Keratinocyte (primary cell): ENCODE data around the gene DAPK2. TPM values are rescaled to one million over a fixed set of nuclear protein-coding genes. Genes with fewer than 3 reads are reported as not detected.

Experiments
- DNase-seq: peaks from one replicate; pipeline ENCODE4 v3.0.0-alpha.2; 2011; ENCODE audit warnings: low read depth, missing footprints, low spot score
- FAIRE-seq: peaks from 2 replicates; lab custom pipeline; 2011; peaks lifted over from hg19 to GRCh38; lab: Jason Lieb, UNC
- H2AFZ ChIP-seq: 2 replicates; pipeline ENCODE4 v1.6.0; 2012; ENCODE audit warnings: low read length, control low read depth, inconsistent platforms; ENCODE audit not compliant: control insufficient read depth
- H3K27ac ChIP-seq: 2 replicates; pipeline ENCODE4 v1.5.1; 2011; ENCODE audit warnings: low read length; ENCODE audit not compliant: control insufficient read depth, insufficient read depth
- H3K27me3 ChIP-seq: 3 replicates; pipeline ENCODE4 v1.6.0; 2011; ENCODE audit warnings: low read length; ENCODE audit not compliant: control insufficient read depth, insufficient read depth; ENCODE audit errors: extremely low read depth
- H3K36me3 ChIP-seq, 2 experiments: 2 replicates in 1 of 2; 3 replicates in 1 of 2; pipeline ENCODE4 v1.5.1; 2011; ENCODE audit warnings: low read length in 2 of 2, mild to moderate bottlenecking in 1 of 2; ENCODE audit not compliant: control insufficient read depth in 2 of 2, insufficient read depth in 2 of 2; ENCODE audit errors: extremely low read depth in 1 of 2
- H3K4me1 ChIP-seq: 3 replicates; pipeline ENCODE4 v1.5.1; 2011; ENCODE audit warnings: low read length; ENCODE audit not compliant: control insufficient read depth, insufficient read depth; ENCODE audit errors: extremely low read depth
- H3K4me2 ChIP-seq: 3 replicates; pipeline ENCODE4 v1.6.0; 2011; ENCODE audit warnings: low read depth, low read length; ENCODE audit not compliant: control insufficient read depth, insufficient read depth; ENCODE audit errors: extremely low read depth
- H3K4me3 ChIP-seq, 3 experiments: fragments of 200-600 bp in 1 of 3; sonication (generic) in 1 of 3; 2 replicates in 2 of 3; 3 replicates in 1 of 3; pipeline ENCODE4 v1.5.1; 2011 to 2016; ENCODE audit warnings: low read length in 3 of 3, mild to moderate bottlenecking in 3 of 3, control low read depth in 2 of 3, inconsistent platforms in 1 of 3, low read depth in 1 of 3, mixed read lengths in 1 of 3, mixed run types in 1 of 3, moderate library complexity in 1 of 3; ENCODE audit not compliant: control insufficient read depth in 2 of 3, insufficient read depth in 2 of 3; ENCODE audit errors: extremely low read depth in 1 of 3
- H3K79me2 ChIP-seq: 2 replicates; pipeline ENCODE4 v1.6.0; 2012; ENCODE audit warnings: low read length; ENCODE audit not compliant: control insufficient read depth, insufficient read depth
- H3K9ac ChIP-seq: 3 replicates; pipeline ENCODE4 v1.6.0; 2011; ENCODE audit warnings: low read length; ENCODE audit not compliant: control insufficient read depth, insufficient read depth; ENCODE audit errors: extremely low read depth
- H3K9me1 ChIP-seq: 3 replicates; pipeline ENCODE4 v1.6.0; 2011; ENCODE audit warnings: low read length; ENCODE audit not compliant: control insufficient read depth, insufficient read depth; ENCODE audit errors: extremely low read depth
- H3K9me3 ChIP-seq: 2 replicates; pipeline ENCODE4 v1.5.1; 2012; ENCODE audit warnings: low read depth, low read length; ENCODE audit not compliant: control insufficient read depth
- H4K20me1 ChIP-seq: 3 replicates; pipeline ENCODE4 v1.6.0; 2011; ENCODE audit warnings: low read length; ENCODE audit not compliant: control insufficient read depth, insufficient read depth; ENCODE audit errors: extremely low read depth
- CTCF ChIP-seq, 3 experiments: IDR thresholded peaks in 1 of 3; conservative IDR thresholded peaks in 1 of 3; optimal IDR thresholded peaks in 1 of 3; 2 replicates in 2 of 3; 3 replicates in 1 of 3; pipeline versions ENCODE3 to v1.5.1; 2011; ENCODE audit warnings: low read length in 3 of 3, mild to moderate bottlenecking in 3 of 3, moderate library complexity in 2 of 3, control low read depth in 1 of 3, inconsistent platforms in 1 of 3; ENCODE audit not compliant: insufficient read depth in 2 of 3; ENCODE audit errors: extremely low read depth in 1 of 3
- EZH2 ChIP-seq: IDR thresholded peaks from one replicate; pipeline ENCODE4 v1.6.1; 2012; ENCODE audit warnings: inconsistent platforms, mild to moderate bottlenecking, low read length, moderate library complexity
- dilution Hi-C: fragments of 300-500 bp; cut with MboI; formaldehyde crosslinking; loops from one replicate; pipeline ENCODE4 v1.7.0; 2020; ENCODE audit warnings: low sequenced_read_pairs; ENCODE audit not compliant: extremely low pct_ligation_motif_present
- polyA plus RNA-seq, 5 experiments: library from polyadenylated mRNA; depleted of rRNA in 3 of 5; stranded (reverse) in 3 of 5; stranded (forward) in 1 of 5; unstranded in 1 of 5; fragments of >200 nt; gene quantifications; 1 replicate in 1 of 5; 2 replicates in 3 of 5; 3 replicates in 1 of 5; pipeline versions ENCODE4 v1.2.1 to v1.2.3, GENCODE V29; 2011 to 2012; ENCODE audit warnings: missing spikeins in 2 of 5, low read depth in 1 of 5, low replicate concordance in 1 of 5

Gene DAPK2
- polyA plus RNA-seq, 1 donor (not counting 4 experiments of a cell fraction or from before 2014, with no cell fraction given): 1.4 TPM

- H3K27me3 ChIP-seq: no peaks in the 10 kb centered on the region
- H3K79me2 ChIP-seq: no peaks in the 10 kb centered on the region
- DNase-seq: no peak
- H2AFZ ChIP-seq: no peak overlapping the region
- no peak overlapping the region for H3K27ac ChIP-seq
- no peaks in the 10 kb centered on the region for H4K20me1 ChIP-seq
- no peak for FAIRE-seq
- dilution Hi-C loops: no loop called here
- H3K36me3 ChIP-seq: no peaks in the 10 kb centered on the region
- no peak overlapping the region for H3K9ac ChIP-seq
- H3K9me1 ChIP-seq: no peaks in the 10 kb centered on the region
- H3K4me3 ChIP-seq: no peak overlapping the region
- no peak for TF ChIP-seq EZH2
- TF ChIP-seq CTCF (optimal IDR thresholded peaks at IDR 0.05 in 1 of 3, IDR thresholded peaks at IDR 0.05 in 1 of 3, conservative IDR thresholded peaks at IDR 0.05 in 1 of 3; ENCODE audit: extremely low read depth in 1 of 3, insufficient read depth in 2 of 3, low read length in 3 of 3): no peak
- no peaks in the 10 kb centered on the region for H3K4me1 ChIP-seq
- H3K4me2 ChIP-seq: no peak overlapping the region
- H3K9me3 ChIP-seq: no peaks in the 10 kb centered on the region
Measured at GRCh38 chr15:63869371-63870042, 176.8 kb downstream of the DAPK2 start.

GRCh38 chr15:63864186-63864585 lies 182.1 kb downstream of the DAPK2 start:
- Histone ChIP-seq H2AFZ (no peak overlapping the region), H3K79me2 (no peaks in the 10 kb centered on the region), H3K9ac (no peak overlapping the region), H3K36me3 (no peaks in the 10 kb centered on the region), H3K9me1 (no peaks in the 10 kb centered on the region), H3K4me2 (no peak overlapping the region), H4K20me1 (no peaks in the 10 kb centered on the region), H3K9me3 (no peaks in the 10 kb centered on the region), H3K27ac (no peak overlapping the region), H3K4me3 (no peak overlapping the region), H3K4me1 (no peaks in the 10 kb centered on the region), H3K27me3 (no peaks in the 10 kb centered on the region)
- dilution Hi-C loops: no loop called here
- DNase-seq (no peak), FAIRE-seq (no peak)
- no peak for TF ChIP-seq CTCF (optimal IDR thresholded peaks at IDR 0.05 in 1 of 3, IDR thresholded peaks at IDR 0.05 in 1 of 3, conservative IDR thresholded peaks at IDR 0.05 in 1 of 3; ENCODE audit: extremely low read depth in 1 of 3, insufficient read depth in 2 of 3, low read length in 3 of 3)
- TF ChIP-seq EZH2: no peak
